Measurements from ENCODE around the gene HS3ST6. TPM values are rescaled to one million over a fixed set of nuclear protein-coding genes. Genes with fewer than 3 reads are reported as not detected.

The HS3ST6 gene
- total and polyA plus RNA-seq, 2 experiments from 2014 or later, result 0.41 TPM; not detected in 1

GRCh38 chr16:1936945-1937479 lies 18.8 kb upstream of the HS3ST6 start:
- TF ChIP-seq EZH2phosphoT487 (IDR thresholded peaks at IDR 0.05; ENCODE audit: low read depth, severe bottlenecking, unreplicated experiment), result no peak
- TF ChIP-seq EZH2 (IDR thresholded peaks at IDR 0.05; ENCODE audit: borderline replicate concordance), result no peak
- TF ChIP-seq CTCF (IDR thresholded peaks at IDR 0.05; ENCODE audit: poor library complexity), result no peak
- Histone ChIP-seq H3K36me3 (replicated peaks; ENCODE audit: insufficient read depth, low read depth) (no peaks in the 10 kb centered on the region), H3K27ac (no peak overlapping the region), H3K4me3 (no peak overlapping the region), H3K4me2 (no peak overlapping the region), H3K9me2 (replicated peaks; ENCODE audit: insufficient read depth) (no peaks in the 10 kb centered on the region), H4K20me1 (ENCODE audit: insufficient read depth, poor library complexity, severe bottlenecking) (no peaks in the 10 kb centered on the region), H3K79me2 (peaks cover 1% of the 10 kb centered on the region), H3K9me3 (ENCODE audit: low read depth) (no peaks in the 10 kb centered on the region), H2AFZ (no peak overlapping the region), H3K27me3 (no peaks in the 10 kb centered on the region), H3K4me1 (ENCODE audit: insufficient read depth) (peaks cover 19% of the 10 kb centered on the region)
- no peak for DNase-seq (ENCODE audit: low spot score)
- WGBS (ENCODE audit: low lambda C conversion rate, missing lambda C conversion rate), result 94% methylated on average over 11 of the region's 11 CpGs

GRCh38 chr16:1933097-1933661 lies 15.0 kb upstream of the HS3ST6 start:
- no peak overlapping the region for H3K4me2 ChIP-seq
- no peak overlapping the region for H3K4me3 ChIP-seq
- H3K79me2 ChIP-seq, result no peaks in the 10 kb centered on the region
- no peaks in the 10 kb centered on the region for H3K9me2 ChIP-seq (replicated peaks; ENCODE audit: insufficient read depth)
- H3K36me3 ChIP-seq (replicated peaks; ENCODE audit: insufficient read depth, low read depth), result no peaks in the 10 kb centered on the region
- no peaks in the 10 kb centered on the region for H3K27me3 ChIP-seq
- H3K9me3 ChIP-seq (ENCODE audit: low read depth), result no peaks in the 10 kb centered on the region
- no peak overlapping the region for H2AFZ ChIP-seq
- DNase-seq (ENCODE audit: low spot score), result peak; percentile 13
- H4K20me1 ChIP-seq (ENCODE audit: insufficient read depth, poor library complexity, severe bottlenecking), result no peaks in the 10 kb centered on the region
- WGBS (ENCODE audit: low lambda C conversion rate, missing lambda C conversion rate), result 80% methylated on average over 23 of the region's 23 CpGs
- no peak overlapping the region for H3K27ac ChIP-seq
- H3K4me1 ChIP-seq (ENCODE audit: insufficient read depth), result no peaks in the 10 kb centered on the region
- TF ChIP-seq EZH2phosphoT487 (IDR thresholded peaks at IDR 0.05; ENCODE audit: low read depth, severe bottlenecking, unreplicated experiment), result no peak
- no peak for TF ChIP-seq EZH2 (IDR thresholded peaks at IDR 0.05; ENCODE audit: borderline replicate concordance)
- TF ChIP-seq CTCF (IDR thresholded peaks at IDR 0.05; ENCODE audit: poor library complexity), result no peak

GRCh38 chr16:1932050-1933028 lies 14.1 kb upstream of the HS3ST6 start:
- Histone ChIP-seq H3K27ac (no peak overlapping the region), H3K9me3 (ENCODE audit: low read depth) (no peaks in the 10 kb centered on the region), H4K20me1 (ENCODE audit: insufficient read depth, poor library complexity, severe bottlenecking) (no peaks in the 10 kb centered on the region), H3K9me2 (replicated peaks; ENCODE audit: insufficient read depth) (no peaks in the 10 kb centered on the region), H2AFZ (no peak overlapping the region), H3K4me1 (ENCODE audit: insufficient read depth) (no peaks in the 10 kb centered on the region), H3K4me2 (no peak overlapping the region), H3K27me3 (no peaks in the 10 kb centered on the region), H3K79me2 (no peaks in the 10 kb centered on the region), H3K4me3 (no peak overlapping the region), H3K36me3 (replicated peaks; ENCODE audit: insufficient read depth, low read depth) (no peaks in the 10 kb centered on the region)
- TF ChIP-seq EZH2 (IDR thresholded peaks at IDR 0.05; ENCODE audit: borderline replicate concordance) (no peak), CTCF (IDR thresholded peaks at IDR 0.05; ENCODE audit: poor library complexity) (peak; percentile 18)
- peak; percentile 61 for DNase-seq (ENCODE audit: low spot score)
- WGBS (ENCODE audit: low lambda C conversion rate, missing lambda C conversion rate), result 78% methylated on average over 19 of the region's 19 CpGs
